GM18502 (cell line): ENCODE data around the gene BTBD10.

Experiments used
- ATAC-seq: cut with Tn5 transposase; IDR thresholded peaks from one replicate; pipeline ENCODE4 v1.9.1; 2021; ENCODE audit warnings: mild to moderate bottlenecking; ENCODE audit not compliant: unreplicated experiment, poor library complexity

BTBD10 gene

GRCh38 chr11:13343067-13343466, 120.0 kb downstream of the BTBD10 start:
- ATAC-seq = no peak

- no peak for ATAC-seq
Observed at GRCh38 chr11:13341026-13341425, 122.0 kb downstream of the BTBD10 start.

- ATAC-seq = peak; percentile 32
Observed at GRCh38 chr11:13339195-13340153, 123.5 kb downstream of the BTBD10 start.

- peak; percentile 5 for ATAC-seq
Observed at GRCh38 chr11:13338427-13339069, 124.5 kb downstream of the BTBD10 start.

- peak; percentile 41 for ATAC-seq
Observed at GRCh38 chr11:13338019-13338426, 125.0 kb downstream of the BTBD10 start.
